NCI-H69 (cell line): ENCODE results near the gene POLE3.
A peak's percentile ranks its signal among the peaks of the same experiment; 100 is the strongest.
"Not testable (repeated sequence)": the region's sequence is repeated elsewhere in the genome, so short reads cannot be mapped to it uniquely, and the experiment has no call there.

Experiments
- DNase-seq: peaks from one replicate; lab custom pipeline; 2025; lab: John Stamatoyannopoulos, UW

POLE3 gene

DNA sequence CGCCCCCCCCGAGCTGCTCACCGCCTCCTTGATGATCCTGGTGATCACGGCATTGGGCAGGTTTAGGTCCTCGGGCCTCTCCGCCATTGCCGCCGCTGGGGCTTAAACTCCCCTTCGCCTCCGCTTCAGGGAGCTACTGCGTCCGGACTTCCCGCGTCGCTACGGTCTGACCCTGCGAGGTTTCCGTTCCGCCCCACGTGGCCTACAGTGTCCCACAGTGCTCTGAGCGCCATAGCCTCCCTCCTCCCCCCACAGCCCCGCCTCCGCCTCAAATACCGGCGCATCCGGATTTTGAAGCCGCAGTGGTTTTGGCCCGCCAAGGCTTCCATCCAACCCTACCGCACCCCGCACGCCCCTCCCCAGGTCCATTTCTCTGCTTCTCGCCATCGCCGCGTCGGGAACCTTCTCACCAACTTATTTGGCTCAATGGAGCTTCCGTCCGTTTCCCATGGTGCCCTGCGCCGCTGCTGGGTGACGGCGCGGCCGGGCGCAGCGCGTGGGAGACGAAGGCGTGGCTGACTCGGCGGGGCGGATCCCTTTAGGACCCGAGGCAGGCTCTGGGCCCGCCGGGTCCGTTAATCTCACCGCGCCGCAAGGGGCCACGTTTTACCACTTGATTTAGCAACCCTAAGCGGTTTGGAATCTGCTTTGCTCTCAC is at the start of gene POLE3, which contains the start of gene C9orf43:
TSS of gene POLE3 (minus strand) at position 469 of the 658 bp plus-strand sequence. CDS start at position 87, 382 bp downstream.
TSS of gene C9orf43 (plus strand) at position 541 of the 658 bp plus-strand sequence. CDS start 2,747 bp downstream, outside the sequence.
- DNase-seq: peak; percentile 99

DNA sequence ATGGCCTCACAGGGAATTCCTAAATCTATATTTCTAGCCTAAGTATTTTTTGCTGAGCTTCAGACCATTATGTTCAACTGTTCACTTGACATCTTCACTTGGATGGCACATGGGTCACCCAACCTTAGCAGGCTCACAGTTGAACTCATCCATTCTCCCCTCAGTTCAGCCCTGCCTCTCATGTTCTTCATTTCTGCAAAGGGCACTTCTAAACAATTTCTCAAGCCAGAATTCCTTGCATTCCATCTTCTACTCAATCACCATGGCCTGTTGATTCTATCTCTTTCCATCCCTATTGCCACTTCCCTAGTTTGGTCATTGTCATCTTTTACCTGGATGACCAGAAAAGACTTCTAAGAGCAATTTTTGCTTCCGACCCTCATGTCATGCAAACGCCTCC is 45.8 kb upstream of the POLE3 start:
- no peak for DNase-seq

- no peak for DNase-seq
Measured at GRCh38 chr9:113454914-113455761, 44.7 kb upstream of the POLE3 start.

GRCh38 chr9:113452113-113452605 is 41.7 kb upstream of the POLE3 start:
- DNase-seq: no peak

- no peak for DNase-seq
Measured at GRCh38 chr9:113449376-113449775, 38.9 kb upstream of the POLE3 start.

- DNase-seq: peak; percentile 70
Measured at GRCh38 chr9:113446323-113446740, 35.9 kb upstream of the POLE3 start.

- no peak for DNase-seq
Measured at GRCh38 chr9:113444736-113445135, 34.3 kb upstream of the POLE3 start.

- DNase-seq: not testable (repeated sequence)
Measured at GRCh38 chr9:113437716-113438115, 27.2 kb upstream of the POLE3 start.

DNA sequence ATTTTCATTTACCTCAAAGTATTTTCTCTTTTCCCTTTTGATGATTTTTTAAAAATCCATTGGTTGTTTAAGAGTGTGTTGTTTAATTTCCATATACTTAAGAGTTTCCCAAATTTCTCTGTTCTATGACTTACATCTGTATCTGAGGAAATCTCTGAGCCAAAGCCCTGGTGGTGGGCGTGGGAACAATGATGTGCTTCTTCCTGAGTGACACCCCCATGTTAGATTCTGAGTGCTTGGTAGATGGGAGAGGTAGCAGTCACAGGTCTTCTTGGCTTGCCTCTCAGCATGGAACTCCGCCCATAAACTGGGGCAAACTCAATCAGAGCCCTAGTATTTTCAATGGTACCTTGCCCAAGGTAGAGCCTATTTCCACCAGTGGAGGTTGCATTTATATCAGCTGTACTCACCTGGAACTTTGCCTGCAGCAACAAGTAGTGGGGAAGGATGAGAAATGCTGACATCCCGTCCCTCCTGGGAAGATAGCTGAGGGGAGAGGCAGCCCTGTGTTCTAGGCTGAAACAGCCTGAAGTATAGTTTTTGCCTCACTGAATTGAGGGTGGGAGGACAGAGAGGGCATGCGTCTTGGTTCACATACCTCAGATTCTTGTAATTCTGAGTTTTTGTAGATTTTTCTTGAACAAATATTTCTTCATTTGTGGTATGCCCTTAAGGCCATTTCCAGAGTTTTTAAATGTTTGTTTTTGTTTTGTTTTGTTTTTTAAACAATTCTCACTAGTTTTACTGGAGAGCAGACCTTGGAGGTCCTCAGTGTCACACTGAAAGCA is 26.4 kb upstream of the POLE3 start:
- no peak for DNase-seq

DNA sequence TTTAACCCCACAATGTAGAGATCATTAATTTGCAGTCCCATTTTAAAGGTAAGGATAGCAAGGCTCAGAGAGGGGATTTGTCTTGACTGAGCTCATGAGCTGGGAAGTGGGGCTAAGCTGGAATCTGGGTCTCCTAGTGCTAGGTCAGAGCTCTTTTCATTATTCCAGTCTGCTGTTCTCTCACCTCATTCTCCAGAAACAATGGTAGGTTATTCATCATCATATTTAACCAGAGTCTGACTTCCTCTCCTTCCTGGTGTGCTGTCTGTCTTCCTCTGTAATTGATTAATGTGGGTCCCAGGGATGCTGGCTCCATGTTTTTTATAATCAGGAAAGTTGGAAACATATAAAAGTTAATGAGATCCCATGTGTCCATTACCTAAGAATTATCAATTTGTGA is 20.7 kb upstream of the POLE3 start:
- no peak for DNase-seq

- DNase-seq: no peak
Measured at GRCh38 chr9:113428062-113428615, 17.7 kb upstream of the POLE3 start.

DNA sequence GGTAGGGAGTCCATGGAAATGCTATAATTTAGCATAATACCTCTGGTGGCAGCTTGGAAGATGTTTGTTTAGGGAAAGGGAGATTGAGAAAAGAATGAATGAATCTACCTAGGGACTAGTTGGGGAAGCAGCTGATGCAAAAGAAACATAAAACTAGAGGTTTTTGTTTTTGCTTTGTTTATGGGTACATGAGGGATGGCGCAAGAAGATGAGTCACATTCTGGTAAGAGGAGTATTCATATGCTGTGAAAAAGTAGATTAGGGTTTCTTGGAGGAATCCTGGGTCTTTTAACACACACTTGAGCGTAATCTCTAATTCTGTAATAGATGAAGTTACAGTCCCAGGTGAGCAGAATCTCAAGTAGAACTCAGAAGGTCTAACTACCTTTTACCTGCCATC is 17.2 kb upstream of the POLE3 start:
- DNase-seq: no peak

DNA sequence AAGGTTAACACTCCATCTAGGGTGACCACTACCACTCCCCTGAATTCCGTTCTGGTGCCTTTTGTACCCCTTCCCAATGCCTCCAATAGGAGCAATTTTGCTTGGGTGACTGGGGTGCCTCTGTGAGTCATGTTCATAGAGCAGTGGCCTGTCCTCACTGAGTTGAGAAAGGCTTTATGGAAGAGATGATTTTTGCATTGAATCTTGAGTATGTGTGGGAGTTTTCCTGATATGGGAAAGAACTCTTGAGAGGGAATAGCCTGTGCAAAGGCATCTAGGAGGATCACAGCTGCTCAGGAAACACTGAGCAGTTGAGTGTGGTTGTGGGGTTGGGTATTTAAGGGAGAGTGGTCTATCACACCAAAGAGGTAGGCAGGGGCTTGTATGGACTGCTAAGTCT is 16.2 kb upstream of the POLE3 start:
- DNase-seq: no peak

DNA sequence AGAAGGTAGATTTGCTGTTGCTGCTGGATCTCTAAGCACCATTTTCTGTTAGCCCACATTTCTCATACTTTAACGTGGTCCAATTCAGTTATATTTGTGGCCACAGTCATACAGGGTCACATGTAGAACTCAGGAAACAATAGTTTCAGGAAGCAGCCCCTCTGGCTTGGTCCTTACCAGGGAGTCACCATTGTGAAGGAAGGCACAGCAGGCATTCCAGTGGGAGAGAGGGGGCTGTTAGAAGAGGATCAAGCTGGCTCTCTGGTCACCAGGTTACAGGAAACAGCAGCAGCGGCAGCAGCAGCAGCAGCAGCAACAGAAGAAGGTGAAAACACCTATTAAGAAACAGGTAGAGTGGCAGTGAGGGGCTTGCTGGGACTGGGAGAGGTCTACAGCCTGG is 14.6 kb upstream of the POLE3 start:
- DNase-seq: peak; percentile 38

DNA sequence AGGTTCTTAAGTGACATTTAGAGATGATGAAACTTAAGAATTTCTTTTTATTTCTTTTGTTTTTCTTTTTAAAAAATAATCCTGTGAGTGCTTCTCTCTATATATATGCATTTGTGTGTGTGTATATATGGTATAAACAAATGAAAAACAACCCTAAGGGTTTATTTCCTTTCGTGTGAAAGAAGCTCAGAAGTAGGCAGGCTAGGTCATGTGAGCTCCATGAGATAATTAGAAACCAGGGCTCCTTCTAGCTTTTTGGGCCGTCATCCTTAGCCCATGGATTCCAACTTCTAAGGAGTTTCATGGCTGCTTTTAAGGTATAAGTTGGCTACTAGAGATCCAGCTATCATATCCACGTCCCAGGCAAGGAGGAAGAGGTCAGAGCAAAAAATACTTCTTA is 11.3 kb upstream of the POLE3 start:
- DNase-seq: no peak

- peak; percentile 9 for DNase-seq
Measured at GRCh38 chr9:113417370-113417769, 6.9 kb upstream of the POLE3 start.

DNA sequence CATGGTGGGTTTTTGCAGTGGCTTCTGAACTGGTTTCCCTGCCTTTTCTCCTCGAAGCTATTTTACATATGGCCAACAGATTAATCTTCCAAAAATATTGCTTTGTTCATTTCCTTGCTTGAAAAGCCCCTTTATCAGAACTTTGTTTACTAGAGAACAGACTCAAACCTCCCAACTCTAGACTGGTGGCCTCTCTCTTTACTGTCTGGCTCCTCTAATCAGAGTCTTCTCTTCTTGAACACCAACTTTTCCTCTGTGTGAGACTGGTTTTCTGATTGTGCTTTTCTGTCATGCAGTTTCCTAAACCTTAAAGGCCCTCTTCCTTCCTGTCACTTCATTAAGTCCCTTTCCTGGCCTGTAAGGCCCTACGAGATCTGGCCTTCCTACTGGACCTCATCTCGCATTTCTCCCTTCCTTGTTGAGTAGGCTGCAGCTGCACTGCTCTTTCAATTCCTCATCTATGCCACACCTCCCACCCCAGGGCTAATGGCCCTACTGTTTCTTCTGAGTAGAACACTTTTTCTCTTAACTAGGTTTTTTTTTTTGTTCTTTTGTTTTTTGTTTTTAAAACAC is 5.8 kb upstream of the POLE3 start:
- DNase-seq: no peak

- DNase-seq: no peak
Measured at GRCh38 chr9:113409883-113410206, 630 bp downstream of the POLE3 start.

GRCh38 chr9:113409481-113409880 is 994 bp downstream of the POLE3 start:
- DNase-seq: no peak

DNA sequence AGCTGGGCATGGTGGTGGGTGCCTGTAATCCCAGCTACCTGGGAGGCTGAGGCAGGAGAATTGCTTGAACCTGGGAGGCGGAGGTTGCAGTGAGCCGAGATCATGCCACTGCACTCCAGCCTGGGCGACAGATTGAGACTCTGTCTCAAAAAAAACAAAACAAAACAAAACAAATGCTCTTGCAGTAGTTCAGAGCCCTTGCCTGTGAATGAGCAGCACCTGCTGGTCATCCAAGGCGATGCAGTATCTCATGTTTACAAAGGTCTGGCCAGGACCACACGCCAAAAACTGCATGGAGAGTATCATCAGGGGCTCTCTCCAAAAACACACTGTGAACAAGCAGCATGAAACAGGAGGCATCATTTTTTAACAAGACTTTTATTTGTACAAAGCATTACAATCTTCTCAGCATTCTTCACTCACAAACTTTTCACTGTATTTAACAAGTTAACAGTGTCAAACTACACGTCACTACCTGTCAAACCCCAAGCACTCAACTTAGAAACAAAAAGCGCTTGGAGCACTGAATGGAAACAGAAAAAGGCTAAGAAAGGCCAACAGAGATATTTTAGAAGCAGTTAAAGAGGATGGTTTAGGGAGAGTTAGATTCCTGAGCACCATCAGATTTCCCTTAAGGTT is 3.5 kb downstream of the POLE3 start:
- DNase-seq: peak; percentile 76

GRCh38 chr9:113406353-113406752 is 4.1 kb downstream of the POLE3 start:
- DNase-seq: not testable (repeated sequence)
